ENCODE measurements around the gene DBNL.
"Not testable (repeated sequence)": the region's sequence is repeated elsewhere in the genome, so short reads cannot be mapped to it uniquely, and the experiment has no call there.

DNA sequence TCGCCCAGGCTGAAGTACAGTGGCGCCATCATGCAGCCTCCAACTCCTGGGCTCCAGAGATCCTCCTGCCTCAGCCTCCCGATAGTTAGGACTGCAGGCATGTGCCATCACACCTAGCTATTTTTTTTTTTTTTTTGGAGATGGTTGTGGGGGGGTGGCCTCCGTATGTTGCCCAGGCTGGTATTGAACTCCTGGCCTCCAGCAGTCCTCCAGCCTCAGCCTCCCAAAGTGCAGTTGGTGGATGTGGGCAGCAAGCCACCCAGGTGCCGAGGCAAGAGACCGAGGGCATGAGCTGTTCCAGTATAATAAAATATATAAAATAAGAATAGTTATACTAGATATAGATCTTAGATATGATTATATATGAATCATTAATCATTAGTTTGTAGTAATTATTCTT, 24.7 kb upstream of the DBNL start:
- TF ChIP-seq EZH2 (IDR thresholded peaks at IDR 0.05; ENCODE audit: insufficient read depth, poor library complexity, severe bottlenecking); EZH2phosphoT487 (IDR thresholded peaks at IDR 0.05; ENCODE audit: insufficient read depth, low read depth): not testable (repeated sequence)
